H1 (cell line): ENCODE results near the gene CCL5. TPM values are rescaled to one million over a fixed set of nuclear protein-coding genes. Genes with fewer than 3 reads are reported as not detected.

ENCODE experiments used
- ATF2 ChIP-seq: IDR thresholded peaks from 2 replicates; pipeline ENCODE4 v1.6.1; 2012; ENCODE audit warnings: low read length, inconsistent platforms
- CBX5 ChIP-seq: fragments of 300-800, 300-1000 bp; sonication (generic); IDR thresholded peaks from 2 replicates; pipeline ENCODE4 v1.7.1; 2016; ENCODE audit warnings: antibody characterized with exemption, low read length, low read depth
- CHD7 ChIP-seq: fragments of 300-600 bp; sonication (generic); IDR thresholded peaks from 2 replicates; pipeline ENCODE4 v1.7.1; 2012; ENCODE audit warnings: low read length, moderate library complexity, mild to moderate bottlenecking, inconsistent platforms; ENCODE audit not compliant: insufficient replicate concordance
- EGR1 ChIP-seq: IDR thresholded peaks from 2 replicates; pipeline ENCODE4 v1.6.1; 2011; ENCODE audit warnings: low read depth, low read length, borderline replicate concordance
- JUN ChIP-seq: IDR thresholded peaks from 2 replicates; pipeline ENCODE4 v1.6.1; 2011; ENCODE audit warnings: low read depth, mild to moderate bottlenecking, improper control_type of control experiment, low read length
- PHF8 ChIP-seq: fragments of 200-600 bp; sonication (generic); conservative IDR thresholded peaks from 2 replicates; pipeline ENCODE4 v1.7.1; 2012; ENCODE audit warnings: low read depth, mild to moderate bottlenecking, inconsistent platforms, low read length, moderate library complexity
- POU5F1 ChIP-seq: IDR thresholded peaks from 2 replicates; pipeline ENCODE4 v1.6.1; 2011; ENCODE audit warnings: low read depth, mild to moderate bottlenecking, low read length, moderate library complexity
- RFX5 ChIP-seq: IDR thresholded peaks from 2 replicates; pipeline ENCODE4 v1.6.1; 2011; ENCODE audit warnings: low read depth, low read length, improper control_type of control experiment, borderline replicate concordance
- USF2 ChIP-seq: IDR thresholded peaks from 2 replicates; pipeline ENCODE4 v1.6.1; 2011; ENCODE audit warnings: low read length, improper control_type of control experiment
- polyA plus RNA-seq, 7 experiments: library from polyadenylated mRNA; depleted of rRNA in 3 of 7; stranded (reverse) in 5 of 7; unstranded in 2 of 7; fragments of >200 nt in 5 of 7; fragments of 200-250 nt in 2 of 7; gene quantifications; 1 replicate in 5 of 7; 2 replicates in 1 of 7; 4 replicates in 1 of 7; pipeline versions ENCODE4 v1.2.1 to v1.2.3, GENCODE V29; 2011 to 2013; ENCODE audit warnings: missing spikeins in 2 of 7, mixed read lengths in 2 of 7
- total RNA-seq: library from RNA; stranded (reverse); fragmentation: NEBNext Ultra II Directional; extraction: Animal tissue kit (Norgen Biotek cat#: 25700); gene quantifications from 2 replicates; pipeline ENCODE4 v1.2.1, GENCODE V29; 2021

Gene CCL5
- total and polyA plus RNA-seq, 2 of the 8 experiments (the other 6 are each of a cell fraction or from before 2014, with no cell fraction given), result not detected

- no peak for TF ChIP-seq CHD7
- TF ChIP-seq RFX5, result no peak
- TF ChIP-seq JUN, result no peak
- no peak for TF ChIP-seq POU5F1
- no peak for TF ChIP-seq EGR1
- TF ChIP-seq ATF2, result no peak
- no peak for TF ChIP-seq CBX5
- no peak for TF ChIP-seq PHF8
- no peak for TF ChIP-seq USF2
Observed at GRCh38 chr17:35890774-35891155, 10.6 kb upstream of the CCL5 start (continued).
